ENCODE results near the gene ZNF280B.

GRCh38 chr22:22449819-22450218, 58.7 kb downstream of the ZNF280B start:
- TF ChIP-seq, protein P1, sequence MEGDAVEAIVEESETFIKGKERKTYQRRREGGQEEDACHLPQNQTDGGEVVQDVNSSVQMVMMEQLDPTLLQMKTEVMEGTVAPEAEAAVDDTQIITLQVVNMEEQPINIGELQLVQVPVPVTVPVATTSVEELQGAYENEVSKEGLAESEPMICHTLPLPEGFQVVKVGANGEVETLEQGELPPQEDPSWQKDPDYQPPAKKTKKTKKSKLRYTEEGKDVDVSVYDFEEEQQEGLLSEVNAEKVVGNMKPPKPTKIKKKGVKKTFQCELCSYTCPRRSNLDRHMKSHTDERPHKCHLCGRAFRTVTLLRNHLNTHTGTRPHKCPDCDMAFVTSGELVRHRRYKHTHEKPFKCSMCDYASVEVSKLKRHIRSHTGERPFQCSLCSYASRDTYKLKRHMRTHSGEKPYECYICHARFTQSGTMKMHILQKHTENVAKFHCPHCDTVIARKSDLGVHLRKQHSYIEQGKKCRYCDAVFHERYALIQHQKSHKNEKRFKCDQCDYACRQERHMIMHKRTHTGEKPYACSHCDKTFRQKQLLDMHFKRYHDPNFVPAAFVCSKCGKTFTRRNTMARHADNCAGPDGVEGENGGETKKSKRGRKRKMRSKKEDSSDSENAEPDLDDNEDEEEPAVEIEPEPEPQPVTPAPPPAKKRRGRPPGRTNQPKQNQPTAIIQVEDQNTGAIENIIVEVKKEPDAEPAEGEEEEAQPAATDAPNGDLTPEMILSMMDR (IDR thresholded peaks at IDR 0.05 in 2 of 3, conservative IDR thresholded peaks at IDR 0.05 in 1 of 3; ENCODE audit: insufficient read depth in 2 of 3, low read depth in 1 of 3, low read length in 3 of 3) = no peak
- TF ChIP-seq TAF15 (IDR thresholded peaks at IDR 0.05; ENCODE audit: low read depth, low read length) = no peak
- no peak for TF ChIP-seq CEBPB (tag; IDR thresholded peaks at IDR 0.05)
- no peak for TF ChIP-seq ZNF253 (CRISPR knock-in tag; conservative IDR thresholded peaks at IDR 0.05)
- TF ChIP-seq, protein P2, sequence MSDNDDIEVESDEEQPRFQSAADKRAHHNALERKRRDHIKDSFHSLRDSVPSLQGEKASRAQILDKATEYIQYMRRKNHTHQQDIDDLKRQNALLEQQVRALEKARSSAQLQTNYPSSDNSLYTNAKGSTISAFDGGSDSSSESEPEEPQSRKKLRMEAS (CRISPR knock-in tag; IDR thresholded peaks at IDR 0.05) = no peak
- no peak for TF ChIP-seq REST (IDR thresholded peaks at IDR 0.05; ENCODE audit: borderline replicate concordance)
- no peak for TF ChIP-seq REST (CRISPR knock-in tag; IDR thresholded peaks at IDR 0.05; ENCODE audit: low read depth)
- no peak for TF ChIP-seq ZNF3 (CRISPR knock-in tag; IDR thresholded peaks at IDR 0.05)

Data from K562 (cell line).